ENCODE data around the gene KPNB1.

Gene KPNB1

DNA sequence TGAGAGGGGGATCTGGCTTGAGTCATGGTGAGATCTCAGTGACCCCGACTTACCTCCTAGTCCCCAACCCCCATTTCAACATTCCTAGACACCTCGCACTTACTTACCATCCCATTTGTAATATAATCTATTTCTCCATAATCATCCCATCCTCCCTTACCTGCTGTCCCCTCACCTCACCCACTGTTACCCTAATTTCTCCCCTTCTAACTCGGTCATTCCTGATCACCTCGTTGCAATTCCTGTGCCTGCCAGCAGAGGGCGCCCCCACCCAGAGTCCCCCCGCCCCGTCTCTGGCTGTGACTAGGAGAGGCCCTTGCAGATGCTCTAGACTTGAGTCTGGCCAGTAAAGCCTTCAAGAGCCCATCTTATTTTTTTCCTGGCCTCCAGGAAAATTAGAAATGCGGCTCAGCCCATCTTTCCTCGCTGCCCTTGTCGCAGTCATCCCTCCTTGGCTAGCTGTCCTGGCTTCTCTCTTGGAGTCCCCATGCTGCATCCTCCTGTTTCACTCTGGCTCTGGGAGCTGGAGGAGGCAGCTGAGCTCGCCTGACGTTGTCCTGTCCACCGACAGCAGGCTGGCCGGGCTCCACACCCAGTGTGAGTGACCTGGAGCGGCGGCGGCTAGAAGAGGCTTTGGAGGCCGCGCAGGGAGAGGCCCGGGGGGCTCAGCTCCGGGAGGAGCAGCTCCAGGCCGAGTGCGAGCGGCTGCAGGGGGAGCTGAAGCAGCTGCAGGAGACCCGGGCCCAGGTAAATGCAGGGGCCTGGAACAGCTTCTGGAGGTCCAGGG, 49.2 kb downstream of the KPNB1 start:
- peak; percentile 49 for DNase-seq

DNA sequence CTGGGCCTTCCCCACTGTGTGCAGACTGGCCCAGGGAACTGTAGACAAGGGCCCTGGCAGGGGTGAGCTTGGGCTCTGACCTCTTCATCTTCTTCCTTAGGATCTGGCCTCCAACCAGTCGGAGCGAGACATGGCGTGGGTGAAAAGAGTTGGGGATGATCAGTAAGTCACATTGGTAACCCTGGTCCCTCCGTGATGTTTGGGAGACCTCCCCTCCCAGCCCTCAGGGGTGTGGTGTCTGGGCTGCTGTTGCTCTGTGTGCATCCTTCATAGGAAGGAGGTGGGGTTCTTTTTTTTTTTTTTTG, 49.8 kb downstream of the KPNB1 start:
- no peak for DNase-seq

DNA sequence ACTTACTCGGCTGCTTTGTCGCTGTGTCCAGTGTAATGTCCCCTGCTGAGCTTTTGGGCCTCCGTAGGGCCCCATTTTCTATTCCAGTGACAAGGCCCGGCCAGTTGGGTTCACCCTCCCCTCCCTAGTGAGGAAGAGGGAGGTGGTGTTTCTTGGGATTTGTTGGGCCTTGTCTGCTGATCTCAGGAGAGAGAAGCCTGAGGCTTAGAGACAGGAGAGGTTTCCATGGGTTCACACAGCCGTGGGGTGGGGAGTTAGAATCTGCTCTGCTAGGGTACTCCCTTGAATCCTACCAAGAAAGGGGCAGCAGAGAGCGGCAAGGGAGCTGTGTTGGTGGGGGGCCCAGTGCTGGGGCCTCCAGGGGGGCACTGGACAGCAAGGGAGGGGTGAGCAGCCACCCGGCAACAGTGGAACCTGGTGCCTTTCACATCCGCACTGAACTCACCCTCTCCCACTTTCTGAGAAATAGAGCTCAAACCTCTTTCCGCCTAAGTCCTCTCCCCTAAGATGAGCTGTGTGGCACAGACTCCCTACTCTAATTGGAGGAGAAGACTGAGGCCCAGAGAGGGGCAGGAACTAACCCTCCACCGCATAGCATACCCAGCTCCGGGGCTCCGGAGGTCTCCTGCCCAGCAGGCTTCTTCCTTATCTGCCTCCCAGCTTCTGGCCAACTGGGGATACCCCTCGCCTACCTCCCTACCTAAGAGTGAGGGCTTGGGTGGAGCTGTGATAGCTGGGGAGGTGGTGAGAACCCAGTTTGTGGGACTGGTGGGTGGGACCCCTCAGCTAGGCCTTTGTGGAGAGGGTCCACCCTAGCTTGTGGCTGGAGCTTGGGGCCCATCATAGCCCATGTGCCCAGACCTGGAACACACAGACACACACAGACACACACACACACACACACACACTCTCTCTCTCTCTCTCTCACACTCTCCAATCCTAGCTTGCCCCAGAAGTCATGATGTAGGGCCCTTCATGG, 51.0 kb downstream of the KPNB1 start:
- DNase-seq, result no peak

DNA sequence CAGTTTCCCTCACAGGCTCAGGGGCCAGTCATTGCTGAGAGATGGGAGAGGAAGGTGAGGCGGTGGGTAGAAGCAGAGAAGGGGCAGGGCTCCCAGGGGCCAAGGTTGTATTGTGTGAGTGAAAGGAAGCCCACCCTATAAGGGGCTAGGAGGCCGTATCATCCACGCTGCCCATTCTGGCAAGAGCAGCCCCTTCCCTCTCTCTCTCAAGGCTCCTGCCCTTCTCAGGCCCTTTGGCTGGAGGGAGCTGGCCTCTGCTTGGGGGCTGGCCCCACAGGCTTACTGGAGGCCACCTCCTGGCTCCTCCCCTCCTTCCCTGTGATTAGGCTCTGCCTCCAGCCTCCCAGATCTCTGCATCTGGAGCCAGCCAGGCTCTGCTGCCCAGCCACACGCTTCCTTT, 51.9 kb downstream of the KPNB1 start:
- DNase-seq, result no peak

DNA sequence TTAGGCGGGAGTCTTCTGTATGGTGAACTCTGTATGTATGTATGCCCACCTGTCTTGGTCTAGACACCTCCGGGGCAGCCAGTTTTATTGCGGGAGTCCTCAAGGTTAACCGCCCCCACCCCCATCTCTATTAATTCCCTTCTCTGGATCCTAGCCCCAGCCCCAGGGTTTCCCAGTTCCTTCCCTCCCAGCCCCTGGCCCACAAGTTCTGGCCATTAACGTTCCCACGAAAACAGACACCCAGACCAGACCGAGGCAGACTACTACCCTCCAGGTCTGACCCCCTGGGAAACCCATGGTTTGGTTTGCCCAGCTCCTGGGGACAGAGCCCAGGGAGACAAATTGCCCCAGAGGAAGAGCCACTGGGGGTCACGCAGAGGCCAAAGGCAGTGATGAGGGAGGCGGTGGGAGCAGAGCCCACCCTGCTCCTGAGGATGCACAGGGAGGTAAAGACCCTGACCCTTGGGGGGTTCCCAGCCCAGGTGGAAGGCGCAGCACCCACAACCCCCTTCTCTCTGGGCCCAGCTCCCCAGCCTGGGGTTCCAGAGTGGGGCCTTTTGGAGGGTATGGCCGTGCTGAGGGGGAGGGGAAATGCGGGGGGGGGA, 52.8 kb downstream of the KPNB1 start:
- DNase-seq, result no peak

DNA sequence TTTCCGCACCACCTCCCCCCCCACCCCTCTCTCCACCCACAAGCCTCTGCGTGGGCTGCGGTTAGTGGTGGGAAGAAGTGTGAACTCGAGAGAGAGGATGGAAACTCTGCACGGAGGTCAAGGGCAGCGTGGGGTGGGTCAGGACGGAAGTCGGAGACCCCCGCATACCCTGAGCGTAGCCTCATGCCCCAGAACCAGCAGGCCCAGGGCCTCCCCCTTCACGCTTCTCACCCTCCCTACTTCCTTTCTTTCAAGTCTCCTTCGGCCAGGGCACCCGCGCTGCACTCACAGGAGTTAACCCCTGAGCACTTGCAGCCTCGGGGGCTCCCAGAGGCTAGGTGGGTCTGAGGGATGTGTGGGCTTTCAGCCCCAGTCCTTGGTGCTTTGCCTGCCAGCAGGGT, 53.5 kb downstream of the KPNB1 start:
- no peak for DNase-seq

DNA sequence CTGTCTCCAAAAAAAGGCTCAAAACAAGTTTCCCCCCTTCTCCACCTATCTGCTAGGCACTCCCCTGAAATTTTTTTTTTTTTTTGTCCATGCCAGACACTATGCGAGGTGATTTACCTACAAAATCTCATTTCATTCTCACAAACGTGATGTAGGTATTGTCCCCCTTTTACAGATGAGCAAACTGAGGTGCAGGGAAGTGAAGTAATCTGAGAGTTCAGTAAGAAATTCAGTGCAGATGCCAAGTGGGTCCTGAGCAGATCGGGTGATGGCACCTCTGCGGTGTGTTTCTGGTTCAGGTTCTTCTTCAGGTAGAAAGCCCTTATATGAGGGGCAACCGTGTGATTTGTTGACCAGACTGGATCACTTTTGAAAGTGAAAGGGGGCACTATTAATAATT, 54.0 kb downstream of the KPNB1 start:
- no peak for DNase-seq

DNA sequence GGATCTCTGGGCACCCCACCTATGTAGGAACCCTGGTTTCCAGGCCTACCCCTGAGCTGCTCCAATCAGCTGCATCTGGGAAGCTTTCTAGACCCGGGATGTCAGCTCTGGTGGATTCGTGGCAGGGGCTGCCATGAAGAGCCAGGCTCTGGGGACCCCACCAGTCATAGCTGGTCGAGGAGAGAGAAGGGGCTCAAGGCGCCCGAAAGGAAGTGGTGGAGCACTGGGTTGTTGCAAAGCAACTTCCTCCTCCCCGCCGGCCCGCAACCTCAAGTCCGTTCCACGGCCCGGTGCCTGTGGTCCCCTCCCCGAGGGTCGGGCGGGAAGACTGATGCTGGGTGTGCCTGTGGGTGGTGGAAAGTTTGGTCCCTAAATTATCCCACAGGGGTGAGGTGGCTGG, 54.4 kb downstream of the KPNB1 start:
- DNase-seq, result no peak

DNA sequence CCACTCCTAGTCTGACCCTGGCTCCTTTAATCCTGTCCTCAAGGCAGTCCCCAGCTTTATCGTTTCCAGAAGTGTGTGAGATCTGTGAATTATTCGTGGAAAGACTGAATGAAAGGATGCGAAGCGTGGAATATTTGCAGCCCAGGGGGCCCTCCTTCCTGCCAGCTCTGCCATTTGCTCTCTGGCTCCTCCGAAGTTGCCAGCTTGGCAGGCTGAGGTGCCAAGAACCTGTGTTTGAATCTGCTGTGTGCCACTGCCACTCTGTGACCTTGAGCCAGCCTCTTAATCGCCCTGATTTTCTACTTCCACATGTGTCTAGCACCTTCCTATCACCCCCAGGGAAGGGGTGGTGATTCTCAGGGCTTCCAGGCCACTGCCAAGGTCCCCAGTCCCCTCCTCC, 55.0 kb downstream of the KPNB1 start:
- no peak for DNase-seq

DNA sequence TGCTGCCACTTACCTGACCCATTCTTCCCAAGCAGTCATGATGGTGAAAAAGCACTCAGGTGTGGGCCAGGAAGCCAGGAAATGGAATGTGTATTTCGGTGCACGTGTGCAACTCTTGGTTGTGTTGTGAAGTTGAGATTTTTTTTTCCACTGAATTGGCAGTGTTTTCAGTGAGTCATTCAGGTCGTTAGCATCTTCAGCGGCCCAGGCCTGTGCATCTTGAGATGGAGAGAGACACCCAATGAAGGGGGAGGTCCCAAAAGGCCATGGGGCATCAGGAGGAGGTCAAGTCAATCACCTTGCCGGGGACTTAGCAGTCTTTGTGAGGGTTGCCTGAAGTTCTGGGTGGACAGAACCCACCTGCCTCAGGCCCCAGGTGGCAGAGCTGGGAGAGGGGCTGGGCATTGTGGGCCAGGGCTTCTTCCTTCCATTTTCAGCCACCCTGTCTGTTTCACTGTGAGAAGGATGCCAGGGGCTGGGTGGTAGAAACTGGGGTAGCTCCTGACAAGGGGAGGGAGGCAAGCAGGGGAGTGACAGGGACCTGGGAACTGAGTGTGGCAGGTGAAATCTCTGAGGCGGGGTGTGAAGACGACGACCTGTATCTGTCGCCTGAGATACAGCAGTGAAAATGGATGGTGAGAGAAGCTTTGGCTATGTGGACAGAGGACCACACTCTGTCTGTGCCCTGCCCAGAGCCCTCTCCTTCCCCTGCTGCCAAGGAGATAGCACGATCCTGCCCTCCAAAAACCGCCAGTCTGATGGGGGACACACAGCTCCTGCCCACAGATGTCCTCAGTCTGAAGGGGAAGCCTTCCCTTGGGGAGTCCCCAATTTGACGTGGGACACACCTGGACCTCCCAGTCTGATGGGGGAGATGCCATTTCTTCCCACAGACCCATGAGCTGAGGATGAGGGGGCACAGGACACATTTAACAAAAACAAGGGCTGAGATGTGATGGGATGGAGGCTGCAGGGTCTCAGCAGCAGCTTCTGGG, 56.1 kb downstream of the KPNB1 start:
- DNase-seq, result no peak

DNA sequence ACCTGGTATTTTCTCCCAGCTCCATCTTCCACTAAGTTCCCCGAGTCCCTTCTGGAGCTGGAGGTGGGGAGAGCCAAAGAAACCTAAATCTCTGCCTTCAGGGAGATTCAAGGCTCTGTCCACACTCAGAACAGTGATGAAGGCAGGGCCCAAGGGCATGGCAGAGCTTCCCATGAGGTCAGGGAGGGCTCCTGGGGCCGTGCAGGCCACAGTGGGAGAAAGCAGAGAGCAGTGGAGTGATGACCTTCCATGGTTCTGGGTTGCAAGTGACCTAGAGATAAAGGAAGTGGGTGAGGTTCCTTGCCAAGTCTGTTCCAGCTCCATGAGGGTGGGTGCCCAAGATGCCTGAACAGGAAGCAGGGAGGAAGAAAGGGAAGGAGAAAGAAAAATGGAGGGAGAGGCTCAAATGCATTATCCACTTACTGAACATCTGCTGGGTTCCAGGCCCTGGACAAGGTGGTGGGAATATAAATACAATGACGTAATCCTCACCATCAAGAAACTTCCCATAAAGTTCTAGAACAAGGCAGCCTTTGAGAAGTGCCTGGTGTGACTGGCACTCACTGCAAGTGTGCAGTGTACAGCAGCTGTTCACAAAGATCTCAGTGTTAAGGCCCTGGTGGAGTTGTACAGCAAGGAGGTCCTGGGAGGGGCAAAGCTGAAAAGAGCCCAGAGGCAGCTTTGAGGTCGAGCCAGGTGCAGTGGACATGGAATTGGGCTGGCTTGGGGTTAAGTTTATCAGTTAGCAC, 57.5 kb downstream of the KPNB1 start:
- DNase-seq, result no peak

DNA sequence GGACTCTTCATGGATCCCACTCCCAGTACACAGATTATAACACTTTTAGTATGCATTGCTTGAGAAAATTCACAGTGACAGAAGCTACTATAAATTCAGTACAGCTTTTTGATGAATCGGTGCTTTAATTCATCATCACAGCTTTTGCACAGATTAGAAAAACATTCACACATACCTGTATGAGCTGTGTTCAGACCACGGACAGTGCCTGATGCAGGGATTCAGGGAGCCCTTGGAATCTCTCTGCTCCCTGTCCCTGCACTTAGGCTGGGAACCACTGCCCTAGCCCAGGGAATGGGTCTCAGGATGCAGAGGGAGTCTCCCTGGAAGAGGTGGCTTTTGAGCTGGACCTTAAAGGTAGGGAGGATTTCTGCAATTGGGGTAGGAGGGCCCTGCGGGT, 58.2 kb downstream of the KPNB1 start:
- DNase-seq, result no peak

DNA sequence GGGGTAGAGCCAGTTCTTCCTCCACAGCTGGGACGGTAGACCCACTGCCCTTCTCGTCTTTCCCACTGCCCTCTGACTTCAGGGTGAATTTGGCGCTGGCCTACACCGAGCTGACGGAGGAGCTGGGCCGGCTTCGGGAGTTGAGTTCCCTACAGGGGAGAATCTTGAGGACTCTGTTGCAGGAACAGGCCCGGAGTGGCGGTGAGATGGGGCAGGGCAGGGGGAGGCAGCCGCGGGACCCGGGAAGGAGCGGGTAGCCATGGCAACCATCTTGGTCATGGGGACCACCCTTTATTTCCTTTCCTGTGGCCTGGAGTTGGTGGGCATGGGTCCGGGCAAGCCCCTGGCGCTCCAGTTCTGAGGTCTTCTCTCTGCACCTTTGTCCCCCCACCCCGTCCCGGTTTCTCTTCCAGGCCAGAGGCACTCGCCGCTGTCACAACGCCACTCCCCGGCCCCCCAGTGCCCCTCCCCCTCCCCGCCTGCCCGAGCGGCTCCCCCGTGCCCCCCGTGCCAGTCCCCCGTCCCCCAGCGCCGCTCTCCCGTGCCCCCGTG, 58.7 kb downstream of the KPNB1 start:
- DNase-seq, result no peak

DNA sequence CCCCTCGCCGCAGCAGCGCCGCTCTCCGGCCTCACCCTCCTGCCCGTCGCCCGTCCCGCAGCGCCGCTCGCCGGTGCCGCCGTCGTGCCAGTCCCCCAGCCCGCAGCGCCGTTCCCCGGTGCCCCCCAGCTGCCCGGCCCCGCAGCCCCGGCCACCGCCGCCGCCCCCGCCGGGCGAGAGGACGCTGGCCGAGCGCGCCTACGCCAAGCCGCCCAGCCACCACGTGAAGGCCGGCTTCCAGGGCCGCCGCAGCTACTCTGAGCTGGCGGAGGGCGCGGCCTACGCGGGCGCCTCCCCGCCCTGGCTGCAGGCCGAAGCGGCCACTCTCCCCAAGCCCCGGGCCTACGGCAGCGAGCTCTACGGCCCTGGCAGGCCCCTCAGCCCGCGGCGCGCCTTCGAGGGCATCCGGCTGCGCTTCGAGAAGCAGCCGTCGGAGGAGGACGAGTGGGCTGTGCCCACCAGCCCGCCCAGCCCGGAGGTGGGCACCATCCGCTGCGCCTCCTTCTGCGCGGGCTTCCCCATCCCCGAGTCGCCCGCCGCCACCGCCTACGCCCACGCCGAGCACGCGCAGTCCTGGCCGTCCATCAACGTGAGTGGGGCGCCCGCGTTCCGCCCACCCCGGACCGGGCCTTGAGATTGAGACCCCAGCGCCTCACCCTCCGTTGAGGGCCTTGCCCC, 59.3 kb downstream of the KPNB1 start:
- DNase-seq, result no peak

DNA sequence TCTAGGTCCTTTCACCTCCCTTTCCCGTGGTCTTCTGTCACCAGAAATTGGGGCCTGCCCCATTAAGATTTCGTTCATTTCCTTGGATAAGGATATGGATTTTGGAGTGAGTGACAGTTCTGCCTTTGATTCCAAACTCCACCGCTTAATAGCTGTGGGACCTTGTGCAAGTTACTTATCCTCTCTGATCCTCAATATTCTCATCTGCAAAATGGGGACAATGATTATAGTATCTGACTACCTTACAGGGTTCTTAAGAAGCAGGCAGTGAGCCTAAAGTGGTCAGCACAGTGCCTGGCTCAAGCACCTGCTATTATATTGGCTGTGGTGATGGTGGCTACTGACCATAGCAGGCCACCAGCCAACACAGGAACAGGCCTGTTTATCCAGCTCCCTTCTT, 59.9 kb downstream of the KPNB1 start:
- DNase-seq, result no peak

DNA sequence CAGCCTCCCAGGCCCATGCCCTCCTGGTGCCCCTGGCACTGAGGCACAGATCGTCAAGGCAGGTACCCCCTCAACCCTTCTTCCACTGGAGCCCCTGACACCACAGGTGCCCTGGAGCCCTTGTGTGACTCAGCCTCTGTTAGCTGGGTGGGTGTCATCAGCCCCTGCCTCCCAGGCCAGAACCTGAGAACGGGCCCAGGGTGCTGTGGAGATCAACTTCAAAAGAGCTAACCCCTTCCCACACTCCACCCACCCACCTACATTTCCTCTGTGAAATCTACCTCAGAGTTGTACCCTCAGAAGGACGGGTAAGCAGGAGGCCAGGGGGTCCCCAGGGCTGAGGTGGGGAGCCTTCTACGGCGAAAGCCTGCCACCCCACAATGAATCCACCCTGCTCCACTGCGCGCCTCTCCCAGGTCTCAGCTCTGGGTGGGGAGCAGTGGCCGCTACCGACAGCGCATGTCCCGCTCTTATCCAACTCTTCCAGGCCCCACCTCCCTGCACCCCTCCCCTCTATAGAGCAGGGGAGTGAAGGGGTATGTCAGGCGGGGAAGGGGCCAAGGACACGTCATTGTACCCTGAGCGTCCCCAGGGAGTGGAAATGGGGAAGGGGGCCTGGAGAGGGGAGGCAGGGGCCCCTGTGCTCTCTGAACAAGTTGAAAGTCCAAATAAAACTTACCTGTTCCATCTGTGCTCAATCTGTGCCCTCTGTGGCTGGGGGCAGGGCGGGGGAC, 61.8 kb downstream of the KPNB1 start:
- no peak for DNase-seq

DNA sequence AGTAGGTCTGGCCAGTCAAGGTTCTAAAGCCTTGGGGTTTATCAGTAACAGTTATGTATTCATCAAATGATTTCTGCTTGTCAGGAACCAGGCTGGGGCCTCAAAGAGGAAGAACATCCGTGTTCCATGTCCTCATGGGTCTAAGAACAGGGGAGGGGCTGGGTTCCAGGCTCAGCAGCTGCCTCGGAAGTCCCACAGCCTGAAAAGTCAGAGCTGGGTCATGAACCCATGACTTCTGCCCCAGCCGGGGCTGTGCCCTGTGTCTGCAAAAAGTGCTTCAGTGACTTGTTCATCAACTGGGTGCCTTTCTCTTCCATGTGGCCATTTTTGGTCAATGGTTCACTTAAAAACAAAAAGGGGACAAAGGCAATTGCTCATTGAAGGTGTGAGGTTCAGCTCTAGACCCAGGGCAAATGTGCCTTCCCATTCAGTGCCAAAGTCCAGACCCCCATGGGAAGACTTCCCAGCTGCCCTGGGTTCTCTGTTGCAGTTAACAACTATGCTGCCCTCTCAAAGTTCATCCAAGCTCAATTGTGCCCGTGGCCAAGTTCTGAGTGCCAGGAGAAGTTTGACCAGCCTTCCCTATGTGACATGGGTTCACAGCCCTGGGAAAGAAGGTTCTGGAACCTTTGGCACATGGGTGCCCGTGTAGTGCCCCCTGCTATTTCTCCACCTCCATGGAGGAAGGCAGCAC, 62.8 kb downstream of the KPNB1 start:
- DNase-seq, result no peak

DNA sequence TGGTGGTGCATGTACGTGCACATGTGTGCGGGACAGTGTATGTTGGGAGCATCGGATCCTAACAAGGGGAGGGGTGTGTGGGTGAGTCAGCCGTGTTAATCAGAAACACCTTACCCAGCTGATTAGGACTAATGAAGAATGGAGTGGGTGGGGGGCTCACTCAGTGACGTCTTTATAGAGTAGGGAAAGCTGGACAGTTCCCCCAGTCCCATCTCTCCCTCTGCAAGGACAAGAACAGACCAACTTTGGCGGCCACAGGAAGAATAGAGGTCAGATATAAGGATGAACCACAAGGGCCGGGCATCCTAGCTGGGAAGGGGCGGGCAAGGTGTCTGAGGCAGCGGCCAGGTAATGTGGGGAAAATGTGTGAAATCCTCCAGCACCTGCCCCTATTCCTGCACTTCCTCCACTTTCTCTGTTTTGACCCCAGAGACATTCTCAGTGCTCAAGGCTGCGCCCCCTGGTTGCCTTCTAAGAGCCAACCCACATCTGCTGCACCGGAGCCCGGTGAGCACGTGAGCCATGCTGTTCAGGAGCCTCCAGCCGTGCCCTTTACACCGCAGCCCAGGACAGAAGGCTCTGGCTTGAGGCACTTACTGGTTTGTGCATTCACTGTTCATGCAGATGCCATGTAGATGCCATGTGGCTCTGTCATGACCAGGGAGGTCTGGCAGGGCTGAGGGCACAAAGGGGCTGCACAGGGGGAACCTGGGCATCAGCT, 64.4 kb downstream of the KPNB1 start:
- no peak for DNase-seq
